SHP77 treated with DMSO at 0.1 percent for 48 hours (cell line): ENCODE results near the gene DAPK1.
"Not testable (repeated sequence)": the region's sequence is repeated elsewhere in the genome, so short reads cannot be mapped to it uniquely, and the experiment has no call there.

Experiments used
- DNase-seq: peaks from one replicate; lab custom pipeline; 2025; lab: John Stamatoyannopoulos, UW

DAPK1 gene

GRCh38 chr9:87498046-87498810 is 561 bp downstream of the DAPK1 start:
- DNase-seq: no peak

GRCh38 chr9:87498811-87499360 is 1.2 kb downstream of the DAPK1 start:
- no peak for DNase-seq

DNA sequence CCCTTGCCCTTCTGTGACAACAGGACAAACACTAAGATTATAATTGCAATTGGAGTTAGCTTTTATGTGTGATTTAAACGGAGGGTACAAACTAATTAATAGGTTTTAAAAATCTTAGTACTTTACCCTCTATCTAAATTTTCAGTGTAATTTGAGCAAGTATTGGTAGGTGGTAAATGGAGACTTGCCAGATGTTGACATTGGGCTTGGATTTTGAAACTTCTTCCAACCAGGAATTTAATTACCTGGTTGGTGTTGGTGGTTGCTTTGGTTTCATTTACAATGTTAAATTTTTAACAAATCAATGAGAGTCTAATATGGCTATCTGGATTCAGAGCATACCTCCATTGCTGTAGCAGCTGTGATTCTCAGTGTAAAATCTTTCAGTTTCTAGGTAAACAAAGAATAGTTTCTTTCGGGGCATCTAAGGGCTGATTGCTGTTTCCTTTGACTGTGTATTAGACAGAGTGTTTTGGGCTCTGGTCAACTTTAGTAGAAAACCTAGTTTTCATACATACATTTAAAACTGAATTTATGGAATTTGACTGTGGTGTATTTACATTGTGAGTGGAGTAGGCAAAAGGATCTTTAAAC is 1.9 kb downstream of the DAPK1 start:
- no peak for DNase-seq

- DNase-seq: no peak
These were observed 3.0 kb downstream of the DAPK1 start for GRCh38 chr9:87500491-87501270.

DNA sequence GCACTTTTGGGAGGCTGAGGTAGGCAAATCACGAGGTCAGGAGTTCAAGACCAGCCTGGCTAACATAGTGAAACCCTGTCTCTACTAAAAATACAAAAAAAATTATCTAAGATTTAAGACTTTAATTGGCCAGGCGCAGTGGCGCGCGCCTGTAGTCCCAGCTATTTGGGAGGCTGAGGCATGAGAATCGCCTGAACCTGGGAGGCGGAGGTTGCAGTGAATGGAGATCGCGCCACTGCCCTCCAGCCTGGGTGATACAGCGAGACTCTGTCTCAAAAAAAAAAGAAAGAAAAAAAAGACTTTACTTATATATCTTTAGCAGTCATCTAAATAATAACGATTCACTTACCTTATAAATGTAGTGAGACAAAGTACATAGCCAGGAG is 3.6 kb downstream of the DAPK1 start:
- not testable (repeated sequence) for DNase-seq

GRCh38 chr9:87501806-87502205 is 4.1 kb downstream of the DAPK1 start:
- DNase-seq: no peak

DNA sequence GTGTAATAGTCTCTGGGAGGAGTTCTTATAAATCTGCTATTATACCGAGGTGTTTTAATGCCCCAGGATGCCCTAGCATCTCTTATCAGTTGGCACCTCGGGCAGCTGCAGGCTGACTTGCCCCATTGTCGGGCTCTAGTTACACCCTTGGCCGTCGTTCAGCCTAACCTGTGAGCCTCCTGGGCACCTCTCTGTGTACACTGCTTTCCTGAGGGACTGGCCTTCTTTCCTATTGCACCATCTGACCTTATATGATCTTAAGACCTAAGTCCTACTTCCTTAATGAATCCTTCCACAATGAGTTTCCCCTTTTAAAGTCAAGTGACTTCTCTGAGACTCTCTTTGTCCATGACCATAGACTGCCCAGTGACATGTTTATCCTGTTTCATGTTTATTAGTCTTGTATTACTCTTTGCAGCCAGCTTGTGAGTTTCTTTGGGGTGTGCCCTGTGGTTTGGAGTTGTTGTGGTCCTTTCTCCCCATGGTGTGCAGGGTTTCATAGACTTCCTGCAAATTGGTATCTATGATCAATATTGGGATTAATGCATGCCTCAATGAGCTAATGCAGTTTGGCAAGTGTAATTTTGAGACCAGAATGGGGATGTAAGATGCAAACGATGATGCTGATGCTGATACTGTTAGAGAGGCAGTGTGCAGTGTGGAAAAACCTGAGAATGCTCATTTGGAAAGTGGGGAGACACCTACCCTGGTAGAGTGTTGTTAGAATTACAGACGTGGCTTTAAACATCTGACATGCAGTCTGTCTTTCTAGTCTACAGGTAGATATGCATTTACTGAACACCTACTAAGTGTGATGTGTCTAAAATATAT is 4.9 kb downstream of the DAPK1 start:
- no peak for DNase-seq

GRCh38 chr9:87503430-87503829 is 5.8 kb downstream of the DAPK1 start:
- no peak for DNase-seq

DNA sequence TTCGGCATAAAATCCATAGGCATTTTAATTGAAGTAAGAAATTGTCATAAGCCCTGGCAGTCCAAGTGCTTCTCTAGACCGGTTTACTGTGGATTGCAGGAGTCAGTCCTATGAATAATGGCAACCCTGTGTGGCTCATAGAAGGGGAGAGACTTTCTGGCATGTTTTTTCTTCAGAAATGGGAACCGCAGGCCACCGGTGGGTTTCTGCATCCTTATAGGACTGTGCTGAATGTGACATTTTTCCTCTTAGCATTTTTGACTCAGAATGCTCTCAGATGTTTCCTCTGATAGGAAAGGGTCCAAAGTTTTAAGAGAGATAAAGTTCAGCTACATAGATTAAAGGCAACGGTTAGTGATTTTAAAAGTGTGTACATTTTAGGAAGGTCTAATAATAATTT is 6.3 kb downstream of the DAPK1 start:
- no peak for DNase-seq

DNA sequence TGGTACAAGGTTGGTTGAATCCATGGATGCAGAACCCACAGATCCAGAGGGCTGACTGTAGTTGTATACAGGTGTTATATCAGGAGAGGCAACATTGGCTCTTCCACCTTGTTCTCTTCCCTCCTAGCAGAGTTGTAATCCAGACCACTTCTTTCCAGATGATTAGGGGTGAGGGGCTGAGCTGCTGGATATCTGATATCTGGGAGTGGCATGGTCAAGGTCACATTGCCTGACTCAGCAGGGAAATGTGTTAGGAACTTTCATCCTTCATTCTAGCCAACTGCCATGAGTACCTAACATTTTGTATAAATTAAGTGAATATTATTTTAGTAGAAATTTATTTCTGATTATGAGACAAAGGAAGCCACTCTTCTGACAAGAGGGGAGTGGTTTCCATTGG is 7.3 kb downstream of the DAPK1 start:
- DNase-seq: no peak

DNA sequence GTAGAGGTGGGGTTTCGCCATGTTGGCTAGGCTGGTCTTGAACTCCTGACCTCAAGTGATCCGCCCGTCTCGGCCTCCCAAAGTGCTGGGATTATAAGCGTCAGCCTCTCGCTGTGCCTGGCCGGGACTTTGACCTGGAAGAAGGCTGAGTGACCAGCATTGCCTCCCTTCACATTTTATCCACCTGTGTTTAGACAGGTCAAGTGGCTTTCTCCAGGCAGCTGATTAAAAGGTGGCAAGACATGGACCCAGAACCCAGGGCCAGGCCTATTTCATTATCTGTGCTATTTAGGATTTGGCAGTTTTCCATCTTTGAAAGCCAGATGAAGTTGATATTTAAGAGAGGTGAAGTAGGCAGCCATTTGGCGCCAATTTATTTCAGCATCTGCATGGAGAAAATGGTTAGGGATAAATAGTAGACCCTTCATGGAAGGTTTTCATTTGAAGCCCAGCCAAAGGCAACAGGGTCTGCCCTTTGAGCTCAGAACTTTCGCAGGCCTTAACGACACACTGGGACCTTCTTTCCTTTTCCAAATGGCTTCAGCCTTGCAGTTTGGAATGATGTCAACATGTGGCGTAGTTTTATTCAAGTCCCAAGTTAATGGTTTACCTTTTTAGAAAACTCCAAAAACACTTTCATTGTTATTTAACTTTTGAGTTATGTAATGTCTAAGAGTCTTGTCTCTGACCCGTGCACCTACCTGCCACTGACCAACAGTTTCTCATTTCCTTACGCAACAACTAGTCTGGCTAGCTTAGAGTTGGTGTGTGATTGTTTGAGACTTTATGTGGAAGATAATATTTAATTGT is 8.4 kb downstream of the DAPK1 start:
- DNase-seq: no peak

GRCh38 chr9:87507576-87507975 is 9.9 kb downstream of the DAPK1 start:
- no peak for DNase-seq

- DNase-seq: no peak
These were observed 12.6 kb downstream of the DAPK1 start for GRCh38 chr9:87510252-87510683.

GRCh38 chr9:87512311-87512710 is 14.6 kb downstream of the DAPK1 start:
- no peak for DNase-seq

- no peak for DNase-seq
These were observed 15.5 kb downstream of the DAPK1 start for GRCh38 chr9:87513161-87513560.

DNA sequence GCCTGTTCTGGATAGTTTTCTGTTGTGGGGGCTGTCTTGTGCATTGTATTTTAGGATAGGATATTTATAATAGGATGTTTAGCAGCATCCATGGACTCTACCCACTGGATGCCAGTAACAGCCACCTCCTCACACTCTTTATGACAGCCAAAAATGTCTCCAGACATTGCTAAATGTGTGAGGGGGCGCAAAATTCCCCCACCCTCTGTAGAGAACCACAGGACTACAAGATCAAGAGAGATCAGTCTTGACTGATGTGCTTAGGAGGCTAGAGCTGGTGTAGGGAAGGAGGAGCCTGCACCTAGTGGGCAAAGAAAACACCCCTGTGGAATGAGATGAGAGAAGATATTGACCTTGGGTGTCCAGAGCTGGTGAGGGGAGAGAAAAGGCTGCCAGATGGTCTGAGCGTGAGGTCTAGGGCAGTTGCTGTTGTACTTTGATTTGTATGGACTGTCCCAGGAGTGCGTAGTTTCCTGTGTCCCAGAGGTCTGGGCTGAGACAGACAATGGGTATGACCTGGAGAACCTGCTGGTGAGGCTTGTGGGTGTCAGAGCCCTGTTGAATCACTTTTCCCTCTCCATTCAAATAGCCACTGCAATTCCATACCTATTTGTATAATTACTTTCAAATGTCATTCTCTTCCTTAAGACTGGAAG is 16.3 kb downstream of the DAPK1 start:
- no peak for DNase-seq

DNA sequence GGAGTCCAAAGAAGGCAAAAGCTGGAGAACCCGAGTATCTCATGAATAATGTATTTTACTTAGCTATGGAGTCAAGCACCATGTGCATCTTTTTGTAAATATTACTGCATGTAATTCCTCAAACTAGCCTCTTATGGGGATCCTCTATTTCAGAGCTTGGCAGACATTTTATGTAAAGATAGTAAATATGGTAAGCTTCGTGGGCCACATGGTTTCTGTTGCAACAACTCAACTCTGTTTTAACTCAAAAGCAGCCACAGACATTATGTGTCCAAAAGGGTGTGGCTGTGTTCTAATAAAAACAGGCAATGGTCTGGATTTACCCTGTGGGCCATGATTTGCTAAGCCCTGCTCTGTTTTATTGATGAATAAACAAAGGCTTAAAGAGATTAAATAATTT is 17.3 kb downstream of the DAPK1 start:
- DNase-seq: no peak

DNA sequence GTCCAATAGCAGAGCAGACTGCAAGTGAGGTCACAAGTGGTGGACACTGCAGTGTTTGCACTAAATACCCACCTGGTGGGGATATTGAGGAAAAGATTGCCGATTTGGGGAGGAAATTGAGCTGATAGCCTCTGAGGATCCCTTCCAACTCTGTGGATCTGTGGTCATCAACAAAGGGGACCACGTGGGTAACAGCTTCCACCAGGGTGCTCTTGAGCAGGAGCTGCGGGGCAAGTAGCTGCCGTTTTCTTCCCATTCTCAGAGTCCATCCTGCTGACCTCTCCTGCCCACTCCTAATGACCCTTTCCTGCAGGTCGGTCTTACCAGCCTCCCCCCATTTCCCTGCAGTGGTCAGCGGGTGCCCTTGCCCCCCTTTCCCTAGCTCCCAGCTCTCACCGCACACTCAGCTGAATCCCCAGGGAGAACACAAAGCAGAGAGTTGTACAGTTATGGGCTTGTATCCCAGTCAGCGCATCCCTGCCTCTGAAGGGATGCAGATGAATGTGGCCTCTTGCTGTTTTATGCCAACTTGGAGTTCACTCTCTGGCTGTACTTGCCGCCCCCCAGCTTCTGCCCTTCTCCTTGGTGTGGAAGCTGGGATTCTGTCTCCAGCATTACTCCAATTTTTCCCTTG is 18.0 kb downstream of the DAPK1 start:
- DNase-seq: no peak

DNA sequence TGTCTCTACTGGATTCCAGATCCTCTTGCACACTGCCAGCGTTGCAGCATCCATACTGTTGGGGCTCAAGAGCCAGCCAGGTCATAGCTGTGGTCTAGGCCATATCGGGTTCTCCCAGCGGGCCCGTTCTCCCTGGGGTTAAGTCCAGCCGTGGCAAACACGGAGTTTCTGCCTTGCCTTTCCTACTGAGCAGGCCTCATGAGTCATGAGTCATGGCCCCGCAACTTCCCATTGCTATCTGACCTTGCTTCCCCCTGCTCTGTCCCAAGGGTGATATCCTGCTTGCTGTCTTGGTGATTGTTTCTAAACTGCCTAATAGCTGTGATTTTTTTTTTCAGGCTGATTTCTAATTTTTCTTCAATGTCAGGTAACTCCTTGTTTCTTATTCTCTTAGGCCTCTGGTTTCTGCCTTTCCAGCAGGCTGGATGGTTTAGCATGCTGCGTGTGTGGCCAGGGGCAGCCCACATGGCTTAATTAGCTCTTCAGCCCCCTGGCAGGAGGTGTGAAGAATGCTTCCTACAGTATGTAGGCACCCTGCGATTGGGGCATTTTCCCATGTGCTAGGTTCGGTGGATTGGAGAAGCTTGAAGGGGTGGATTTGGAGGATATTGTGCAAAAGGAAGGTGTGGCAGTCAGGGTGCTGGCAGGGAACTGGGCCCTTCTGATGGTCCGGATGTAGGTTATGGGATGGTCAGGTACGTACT is 18.7 kb downstream of the DAPK1 start:
- no peak for DNase-seq
